GM03348 (cell line): Measurements from ENCODE around the gene ROR1.

Experiments used
- DNase-seq: peaks from one replicate; pipeline ENCODE4 v3.0.0; 2012; ENCODE audit warnings: low spot score

ROR1 gene

GRCh38 chr1:63909526-63909925 is 135.7 kb downstream of the ROR1 start:
- DNase-seq, result no peak

- DNase-seq, result no peak
Observed at GRCh38 chr1:63911049-63911448, 137.2 kb downstream of the ROR1 start.

GRCh38 chr1:63912643-63913042 is 138.8 kb downstream of the ROR1 start:
- no peak for DNase-seq

- DNase-seq, result no peak
Observed at GRCh38 chr1:63913533-63913932, 139.7 kb downstream of the ROR1 start.

- DNase-seq, result no peak
Observed at GRCh38 chr1:63914241-63914640, 140.4 kb downstream of the ROR1 start.

- DNase-seq, result no peak
Observed at GRCh38 chr1:63914706-63915105, 140.9 kb downstream of the ROR1 start.

GRCh38 chr1:63915121-63915520 is 141.3 kb downstream of the ROR1 start:
- DNase-seq, result no peak

GRCh38 chr1:63916485-63917360 is 142.9 kb downstream of the ROR1 start:
- no peak for DNase-seq

GRCh38 chr1:63917571-63918417 is 144.0 kb downstream of the ROR1 start:
- DNase-seq, result no peak

- DNase-seq, result no peak
Observed at GRCh38 chr1:63918418-63918945, 144.7 kb downstream of the ROR1 start.

GRCh38 chr1:63920154-63921117 is 146.6 kb downstream of the ROR1 start:
- peak; percentile 82 for DNase-seq

GRCh38 chr1:63921359-63921758 is 147.5 kb downstream of the ROR1 start:
- no peak for DNase-seq

GRCh38 chr1:63921802-63922201 is 148.0 kb downstream of the ROR1 start:
- no peak for DNase-seq

- DNase-seq, result no peak
Observed at GRCh38 chr1:63922848-63923247, 149.0 kb downstream of the ROR1 start.

GRCh38 chr1:63923302-63923701 is 149.5 kb downstream of the ROR1 start:
- DNase-seq, result no peak

GRCh38 chr1:63924600-63924999 is 150.8 kb downstream of the ROR1 start:
- DNase-seq, result no peak

GRCh38 chr1:63928186-63929105 is 154.6 kb downstream of the ROR1 start:
- DNase-seq, result no peak

GRCh38 chr1:63929106-63929478 is 155.3 kb downstream of the ROR1 start:
- DNase-seq, result no peak

- no peak for DNase-seq
Observed at GRCh38 chr1:63931468-63931867, 157.7 kb downstream of the ROR1 start.

GRCh38 chr1:63934697-63935096 is 160.9 kb downstream of the ROR1 start:
- no peak for DNase-seq

- DNase-seq, result no peak
Observed at GRCh38 chr1:63935143-63935542, 161.3 kb downstream of the ROR1 start.
